Ishikawa (cell line): ENCODE results near the gene TPRG1.

Experiments used
- CEBPB ChIP-seq: IDR thresholded peaks from 2 replicates; pipeline ENCODE4 v1.6.1; 2012
- CREB1 ChIP-seq: IDR thresholded peaks from 2 replicates; pipeline ENCODE4 v1.6.1; 2012; ENCODE audit warnings: low read depth
- EGR1 ChIP-seq: IDR thresholded peaks from 2 replicates; pipeline ENCODE4 v1.6.1; 2012
- EP300 ChIP-seq: IDR thresholded peaks from 2 replicates; pipeline ENCODE4 v1.6.1; 2012; ENCODE audit warnings: borderline replicate concordance
- NFIC ChIP-seq: IDR thresholded peaks from 2 replicates; pipeline ENCODE4 v1.6.1; 2012
- TAF1 ChIP-seq: IDR thresholded peaks from 2 replicates; pipeline ENCODE4 v1.6.1; 2012; ENCODE audit warnings: low read depth, mild to moderate bottlenecking
- TF ChIP-seq, protein P1 (sequence below): IDR thresholded peaks from 2 replicates; pipeline ENCODE4 v1.6.1; 2012

DNA sequence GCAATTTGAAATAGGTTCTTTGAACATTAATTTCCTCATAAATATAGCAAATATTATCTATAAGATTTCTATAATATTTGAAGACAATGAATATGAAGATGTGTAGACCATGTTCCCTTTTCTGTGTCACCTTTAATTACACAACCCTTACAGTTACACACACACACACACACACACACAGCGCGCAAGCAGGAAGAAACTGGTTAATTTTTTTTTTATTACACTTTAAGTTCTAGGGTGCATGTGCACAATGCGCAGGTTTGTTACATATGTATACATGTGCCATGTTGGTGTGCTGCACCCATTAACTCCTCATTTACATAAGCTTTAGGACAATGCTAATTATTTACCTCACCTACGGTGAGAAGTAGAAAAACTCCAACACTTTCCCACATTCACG lies 122.9 kb downstream of the TPRG1 start:
- TF ChIP-seq, protein P1, sequence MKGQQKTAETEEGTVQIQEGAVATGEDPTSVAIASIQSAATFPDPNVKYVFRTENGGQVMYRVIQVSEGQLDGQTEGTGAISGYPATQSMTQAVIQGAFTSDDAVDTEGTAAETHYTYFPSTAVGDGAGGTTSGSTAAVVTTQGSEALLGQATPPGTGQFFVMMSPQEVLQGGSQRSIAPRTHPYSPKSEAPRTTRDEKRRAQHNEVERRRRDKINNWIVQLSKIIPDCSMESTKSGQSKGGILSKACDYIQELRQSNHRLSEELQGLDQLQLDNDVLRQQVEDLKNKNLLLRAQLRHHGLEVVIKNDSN, result no peak
- TF ChIP-seq TAF1 (no peak), EP300 (no peak), CREB1 (no peak), EGR1 (no peak), NFIC (no peak), CEBPB (no peak)
